Fibroblast of lung (primary cell): ENCODE results near the gene OR10D3. TPM values are rescaled to one million over a fixed set of nuclear protein-coding genes. Genes with fewer than 3 reads are reported as not detected.
"Not testable (repeated sequence)": the region's sequence is repeated elsewhere in the genome, so short reads cannot be mapped to it uniquely, and the experiment has no call there.

Experiments used
- DNase-seq, 2 donors: peaks; one replicate each; pipeline versions ENCODE4 v3.0.0 to v3.0.0-alpha.2; 2010; ENCODE audit warnings: low read depth in 2 of 2
- H2AFZ ChIP-seq: 2 replicates; pipeline ENCODE4 v1.5.1; 2012; ENCODE audit warnings: low read length, control low read depth, inconsistent platforms
- H3K27ac ChIP-seq: 2 replicates; pipeline ENCODE4 v1.5.1; 2011; ENCODE audit warnings: low read length, control low read depth; ENCODE audit not compliant: insufficient read depth
- H3K27me3 ChIP-seq: 2 replicates; pipeline ENCODE4 v1.5.1; 2011; ENCODE audit warnings: mild to moderate bottlenecking, low read length; ENCODE audit not compliant: control insufficient read depth, insufficient read depth
- H3K36me3 ChIP-seq: 2 replicates; pipeline ENCODE4 v1.5.1; 2011; ENCODE audit warnings: low read length; ENCODE audit not compliant: control insufficient read depth, insufficient read depth
- H3K4me1 ChIP-seq: 2 replicates; pipeline ENCODE4 v1.5.1; 2011; ENCODE audit warnings: low read length; ENCODE audit not compliant: control insufficient read depth, insufficient read depth; ENCODE audit errors: extremely low read depth
- H3K4me2 ChIP-seq: 2 replicates; pipeline ENCODE4 v1.5.1; 2011; ENCODE audit warnings: low read length, control low read depth; ENCODE audit not compliant: insufficient read depth; ENCODE audit errors: extremely low read depth
- H3K4me3 ChIP-seq, 4 experiments: fragments of 200-600 bp in 1 of 4; sonication (generic) in 1 of 4; replicated peaks in 1 of 4; 2 replicates each; pipeline ENCODE4 v1.5.1; 2011 to 2016; ENCODE audit warnings: low read length in 4 of 4, low read depth in 3 of 4, mild to moderate bottlenecking in 3 of 4, control low read depth in 2 of 4, inconsistent platforms in 1 of 4, mixed read lengths in 1 of 4; ENCODE audit not compliant: insufficient read depth in 1 of 4; ENCODE audit errors: control extremely low read depth in 1 of 4
- H3K79me2 ChIP-seq: 2 replicates; pipeline ENCODE4 v1.5.1; 2012; ENCODE audit warnings: mild to moderate bottlenecking, low read length, inconsistent platforms; ENCODE audit not compliant: control insufficient read depth, insufficient read depth
- H3K9ac ChIP-seq: 2 replicates; pipeline ENCODE4 v1.5.1; 2011; ENCODE audit warnings: mild to moderate bottlenecking, low read length, control low read depth; ENCODE audit not compliant: insufficient read depth
- H3K9me3 ChIP-seq: 2 replicates; pipeline ENCODE4 v1.5.1; 2012; ENCODE audit warnings: low read depth, low read length; ENCODE audit not compliant: control insufficient read depth, insufficient read depth
- H4K20me1 ChIP-seq: 2 replicates; pipeline ENCODE4 v1.5.1; 2011; ENCODE audit warnings: low read length; ENCODE audit not compliant: control insufficient read depth, insufficient read depth; ENCODE audit errors: extremely low read depth
- EZH2 ChIP-seq: IDR thresholded peaks from 2 replicates; pipeline ENCODE4 v1.5.1; 2012; ENCODE audit warnings: low read length, control low read depth, mild to moderate bottlenecking; ENCODE audit errors: missing control alignments
- polyA plus RNA-seq, 2 donors: library from polyadenylated mRNA; depleted of rRNA in 1 of 2; stranded (reverse) in 1 of 2; unstranded in 1 of 2; fragments of >200 nt; gene quantifications; 2 replicates each; pipeline ENCODE4 v1.2.1, GENCODE V29; 2011 to 2012; ENCODE audit warnings: missing spikeins in 1 of 2
- total RNA-seq: library from RNA; depleted of rRNA; stranded (reverse); fragments of >200 nt; gene quantifications from 2 replicates; pipeline ENCODE4 v1.2.1, GENCODE V29; 2014
- TF ChIP-seq, protein P1 (sequence below), 2 donors: IDR thresholded peaks in 1 of 2; conservative IDR thresholded peaks in 1 of 2; 1 replicate in 1 of 2; 2 replicates in 1 of 2; pipeline ENCODE4 v1.5.1; 2011 to 2012; ENCODE audit warnings: low read length in 2 of 2, control low read depth in 1 of 2, inconsistent platforms in 1 of 2, low read depth in 1 of 2, mild to moderate bottlenecking in 1 of 2

OR10D3 gene
- total and polyA plus RNA-seq, 2 donors (not counting 1 experiment from before 2014, with no cell fraction given) = not detected

DNA sequence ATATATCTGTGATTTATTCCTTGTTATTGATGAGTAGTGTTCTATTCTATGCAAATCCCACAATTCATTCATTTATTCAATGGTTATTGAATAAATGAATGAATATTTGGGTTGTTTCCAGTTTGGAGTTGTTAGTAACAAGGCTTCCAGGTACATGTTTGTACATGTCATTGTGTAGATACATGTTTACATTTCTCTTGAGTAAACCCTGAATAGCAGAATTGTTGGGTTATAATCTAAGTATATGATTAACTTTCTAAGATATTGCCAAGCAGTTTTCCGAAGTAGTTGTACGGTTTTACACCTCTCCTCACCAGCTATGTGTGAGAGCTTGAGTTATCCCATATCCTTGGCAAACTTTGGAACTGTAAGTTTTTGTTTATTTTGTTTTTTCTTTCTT is 39.3 kb downstream of the OR10D3 start:
- H4K20me1 ChIP-seq = no peaks in the 10 kb centered on the region
- no peak overlapping the region for H2AFZ ChIP-seq
- no peak overlapping the region for H3K4me3 ChIP-seq
- H3K9ac ChIP-seq = no peak overlapping the region
- TF ChIP-seq, protein P1, sequence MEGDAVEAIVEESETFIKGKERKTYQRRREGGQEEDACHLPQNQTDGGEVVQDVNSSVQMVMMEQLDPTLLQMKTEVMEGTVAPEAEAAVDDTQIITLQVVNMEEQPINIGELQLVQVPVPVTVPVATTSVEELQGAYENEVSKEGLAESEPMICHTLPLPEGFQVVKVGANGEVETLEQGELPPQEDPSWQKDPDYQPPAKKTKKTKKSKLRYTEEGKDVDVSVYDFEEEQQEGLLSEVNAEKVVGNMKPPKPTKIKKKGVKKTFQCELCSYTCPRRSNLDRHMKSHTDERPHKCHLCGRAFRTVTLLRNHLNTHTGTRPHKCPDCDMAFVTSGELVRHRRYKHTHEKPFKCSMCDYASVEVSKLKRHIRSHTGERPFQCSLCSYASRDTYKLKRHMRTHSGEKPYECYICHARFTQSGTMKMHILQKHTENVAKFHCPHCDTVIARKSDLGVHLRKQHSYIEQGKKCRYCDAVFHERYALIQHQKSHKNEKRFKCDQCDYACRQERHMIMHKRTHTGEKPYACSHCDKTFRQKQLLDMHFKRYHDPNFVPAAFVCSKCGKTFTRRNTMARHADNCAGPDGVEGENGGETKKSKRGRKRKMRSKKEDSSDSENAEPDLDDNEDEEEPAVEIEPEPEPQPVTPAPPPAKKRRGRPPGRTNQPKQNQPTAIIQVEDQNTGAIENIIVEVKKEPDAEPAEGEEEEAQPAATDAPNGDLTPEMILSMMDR (conservative IDR thresholded peaks at IDR 0.05 in 1 of 2, IDR thresholded peaks at IDR 0.05 in 1 of 2; ENCODE audit: low read depth in 1 of 2, low read length in 2 of 2) = no peak
- no peak for TF ChIP-seq EZH2
- no peaks in the 10 kb centered on the region for H3K4me1 ChIP-seq
- no peak for DNase-seq
- H3K27me3 ChIP-seq = no peaks in the 10 kb centered on the region
- H3K9me3 ChIP-seq = no peaks in the 10 kb centered on the region
- no peak overlapping the region for H3K4me2 ChIP-seq
- H3K27ac ChIP-seq = no peak overlapping the region
- no peaks in the 10 kb centered on the region for H3K36me3 ChIP-seq
- no peaks in the 10 kb centered on the region for H3K79me2 ChIP-seq

DNA sequence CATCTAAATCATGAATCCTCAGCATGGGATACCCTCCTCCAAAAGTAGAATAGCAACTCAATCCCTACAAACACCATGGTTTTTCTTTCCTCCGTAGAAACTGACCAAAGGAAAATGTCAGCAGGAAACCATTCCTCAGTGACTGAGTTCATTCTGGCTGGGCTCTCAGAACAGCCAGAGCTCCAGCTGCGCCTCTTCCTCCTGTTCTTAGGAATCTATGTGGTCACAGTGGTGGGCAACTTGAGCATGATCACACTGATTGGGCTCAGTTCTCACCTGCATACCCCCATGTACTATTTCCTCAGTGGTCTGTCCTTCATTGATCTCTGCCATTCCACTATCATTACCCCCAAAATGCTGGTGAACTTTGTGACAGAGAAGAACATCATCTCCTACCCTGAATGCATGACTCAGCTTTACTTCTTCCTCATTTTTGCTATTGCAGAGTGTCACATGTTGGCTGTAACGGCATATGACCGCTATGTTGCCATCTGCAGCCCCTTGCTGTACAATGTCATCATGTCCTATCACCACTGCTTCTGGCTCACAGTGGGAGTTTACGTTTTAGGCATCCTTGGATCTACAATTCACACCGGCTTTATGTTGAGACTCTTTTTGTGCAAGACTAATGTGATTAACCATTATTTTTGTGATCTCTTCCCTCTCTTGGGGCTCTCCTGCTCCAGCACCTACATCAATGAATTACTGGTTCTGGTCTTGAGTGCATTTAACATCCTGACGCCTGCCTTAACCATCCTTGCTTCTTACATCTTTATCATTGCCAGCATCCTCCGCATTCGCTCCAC is 41.7 kb downstream of the OR10D3 start:
- H3K27ac ChIP-seq, DNase-seq, H4K20me1 ChIP-seq, H3K36me3 ChIP-seq, H3K79me2 ChIP-seq, H3K9ac ChIP-seq, H3K4me1 ChIP-seq, H3K4me3 ChIP-seq, H2AFZ ChIP-seq, H3K27me3 ChIP-seq, H3K4me2 ChIP-seq, H3K9me3 ChIP-seq: not testable (repeated sequence)

DNA sequence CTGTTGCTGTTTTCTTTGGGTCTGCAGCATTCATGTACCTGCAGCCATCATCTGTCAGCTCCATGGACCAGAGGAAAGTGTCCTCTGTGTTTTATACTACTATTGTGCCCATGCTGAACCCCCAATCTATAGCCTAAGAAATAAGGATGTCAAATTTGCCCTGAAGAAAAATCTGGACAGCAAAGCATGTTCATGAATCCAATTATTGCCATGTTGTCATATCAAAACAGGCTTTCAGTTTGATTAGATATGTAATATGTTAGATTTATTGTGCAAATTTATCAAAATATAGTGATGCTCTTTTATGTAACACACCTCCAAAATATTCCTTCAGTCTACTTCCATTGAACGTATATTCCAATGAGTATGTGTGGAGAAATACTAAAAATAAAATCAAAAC is 42.3 kb downstream of the OR10D3 start:
- H3K27ac ChIP-seq = no peak overlapping the region
- H3K9ac ChIP-seq = no peak overlapping the region
- H3K79me2 ChIP-seq = no peaks in the 10 kb centered on the region
- H3K4me3 ChIP-seq = no peak overlapping the region
- no peaks in the 10 kb centered on the region for H3K9me3 ChIP-seq
- H4K20me1 ChIP-seq = no peaks in the 10 kb centered on the region
- DNase-seq = no peak
- H3K36me3 ChIP-seq = no peaks in the 10 kb centered on the region
- no peak overlapping the region for H2AFZ ChIP-seq
- TF ChIP-seq, protein P1 (conservative IDR thresholded peaks at IDR 0.05 in 1 of 2, IDR thresholded peaks at IDR 0.05 in 1 of 2; ENCODE audit: low read depth in 1 of 2, low read length in 2 of 2) = no peak
- no peaks in the 10 kb centered on the region for H3K27me3 ChIP-seq
- H3K4me2 ChIP-seq = no peak overlapping the region
- H3K4me1 ChIP-seq = no peaks in the 10 kb centered on the region
